Kidney (tissue), 14 donors: ENCODE measurements around the gene SF3B3. TPM values are rescaled to one million over a fixed set of nuclear protein-coding genes. Genes with fewer than 3 reads are reported as not detected.
A peak's percentile ranks its signal among the peaks of the same experiment; 100 is the strongest.

ENCODE experiments used
- DNase-seq, 5 donors: peaks; one replicate each; pipeline ENCODE4 v3.0.0-alpha.2; 2013 to 2020
- FAIRE-seq: peaks from 2 replicates; lab custom pipeline; 2012; peaks lifted over from hg19 to GRCh38; lab: Jason Lieb, UNC
- H3K27ac ChIP-seq, 2 donors: one replicate each; pipeline ENCODE4 v1.7.0; 2013; ENCODE audit warnings: low read depth in 2 of 2, low read length in 2 of 2, inconsistent platforms in 1 of 2
- H3K27me3 ChIP-seq: one replicate; pipeline ENCODE4 v1.7.1; 2013; ENCODE audit warnings: low read length, inconsistent platforms; ENCODE audit not compliant: control insufficient read depth, insufficient read depth
- H3K36me3 ChIP-seq, 3 donors: one replicate each; pipeline versions ENCODE4 v1.7.0 to v1.7.1; 2013; ENCODE audit warnings: low read length in 3 of 3, control low read depth in 1 of 3, inconsistent platforms in 1 of 3; ENCODE audit not compliant: insufficient read depth in 3 of 3, control insufficient read depth in 2 of 3
- H3K4me1 ChIP-seq, 3 donors: one replicate each; pipeline versions ENCODE4 v1.7.0 to v1.7.1; 2013; ENCODE audit warnings: low read length in 3 of 3, inconsistent platforms in 1 of 3, low read depth in 1 of 3; ENCODE audit not compliant: control insufficient read depth in 2 of 3, insufficient read depth in 2 of 3
- H3K4me3 ChIP-seq, 3 donors: one replicate each; pipeline versions ENCODE4 v1.7.0 to v1.8.1; 2013; ENCODE audit warnings: low read length in 3 of 3, control low read depth in 1 of 3, inconsistent platforms in 1 of 3
- H3K9ac ChIP-seq, 3 donors: one replicate each; pipeline versions ENCODE4 v1.7.0 to v1.7.1; 2013; ENCODE audit warnings: low read length in 3 of 3, control low read depth in 1 of 3, inconsistent platforms in 1 of 3
- H3K9me3 ChIP-seq, 3 donors: one replicate each; pipeline versions ENCODE4 v1.7.0 to v1.7.1; 2013; ENCODE audit warnings: low read length in 3 of 3, control low read depth in 1 of 3, inconsistent platforms in 1 of 3; ENCODE audit not compliant: control insufficient read depth in 2 of 3, insufficient read depth in 1 of 3
- intact Hi-C: fragments of 100-400 bp; cut with DNase I; formaldehyde crosslinking; loops from one replicate; pipeline ENCODE4 v1.11.1; 2022
- polyA plus RNA-seq: library from polyadenylated mRNA; stranded (reverse); fragments of 350-450 nt; fragmentation: Illumina TruSeq; extraction: RNeasy Lipid Tissue Mini Kit (QIAGEN cat#74804); gene quantifications from one replicate; pipeline ENCODE4 v1.2.3, GENCODE V29; 2014; ENCODE audit warnings: low read depth, low replicate concordance; ENCODE audit not compliant: insufficient read depth
- total RNA-seq: library from RNA; stranded (reverse); fragmentation: NEBNext Ultra II Directional; extraction: Animal tissue kit (Norgen Biotek cat#: 25700); gene quantifications from one replicate; pipeline ENCODE4 v1.2.1, GENCODE V29; 2021
- TF ChIP-seq, protein P1 (sequence below): IDR thresholded peaks from 3 replicates; pipeline ENCODE4 v1.5.1; 2012; ENCODE audit warnings: mild to moderate bottlenecking, moderate library complexity, borderline replicate concordance; ENCODE audit not compliant: insufficient read depth; ENCODE audit errors: extremely low read depth
- donor health status: control.
- donor health status: control.
- donor health status: control.
- donor health status: control.
- donor health status: control.
- donor health status: DM: yes; HTN: yes; CAD: no.
- donor health status: Normal renal cell carcinoma (clear cell type).

The SF3B3 gene
- total and polyA plus RNA-seq, 2 donors from 2014 or later, result 92.9 to 246 TPM

DNA sequence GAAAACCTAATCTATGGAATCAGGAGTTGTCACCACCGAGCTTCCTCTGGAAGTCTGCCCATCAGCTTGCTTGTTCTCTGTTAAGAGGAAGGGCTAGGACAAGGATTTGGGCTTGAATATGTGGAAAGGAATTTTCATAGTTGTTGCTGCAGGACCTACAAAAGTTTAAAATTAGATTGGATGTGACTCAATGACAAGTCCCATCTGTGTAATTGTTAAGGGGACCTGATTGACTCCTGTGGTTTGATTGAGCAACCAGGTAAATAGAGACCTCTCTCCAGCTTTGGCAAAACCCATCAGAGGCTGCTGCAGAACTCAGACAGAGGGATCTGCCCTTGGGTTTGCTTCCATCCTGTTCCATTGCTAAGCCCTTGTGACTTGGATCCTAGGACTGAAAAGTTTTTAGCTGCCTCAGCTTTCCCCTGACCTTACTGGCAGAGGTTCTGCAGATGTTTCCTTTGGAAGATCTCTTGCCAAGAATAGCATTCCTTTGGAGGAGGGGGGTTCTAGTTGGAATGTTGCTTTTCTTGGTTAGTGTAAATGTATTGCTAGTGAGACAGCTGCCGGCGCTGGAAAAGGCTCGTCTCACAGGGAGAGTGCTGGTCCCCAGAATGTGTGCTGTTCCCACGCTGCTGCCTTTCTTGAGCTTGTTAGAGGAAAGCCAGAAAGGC lies 50.0 kb downstream of the SF3B3 start:
- intact Hi-C loops, result no loop called here
- H3K36me3 ChIP-seq, result peaks cover 12 to 36% (median 34%) of the 10 kb centered on the region in 3 donors
- H3K27me3 ChIP-seq, result no peaks in the 10 kb centered on the region
- no peak for FAIRE-seq
- no peak overlapping the region for H3K9ac ChIP-seq
- no peak overlapping the region for H3K4me3 ChIP-seq
- H3K9me3 ChIP-seq, result no peaks in the 10 kb centered on the region
- peaks cover 0 to 2% (median 0%) of the 10 kb centered on the region in 3 donors for H3K4me1 ChIP-seq
- peak in 4 of 5 donors; percentile 48 to 94 (median 80) for DNase-seq
- H3K27ac ChIP-seq, result peak overlapping the region; percentile 1 to 41
- TF ChIP-seq, protein P1, sequence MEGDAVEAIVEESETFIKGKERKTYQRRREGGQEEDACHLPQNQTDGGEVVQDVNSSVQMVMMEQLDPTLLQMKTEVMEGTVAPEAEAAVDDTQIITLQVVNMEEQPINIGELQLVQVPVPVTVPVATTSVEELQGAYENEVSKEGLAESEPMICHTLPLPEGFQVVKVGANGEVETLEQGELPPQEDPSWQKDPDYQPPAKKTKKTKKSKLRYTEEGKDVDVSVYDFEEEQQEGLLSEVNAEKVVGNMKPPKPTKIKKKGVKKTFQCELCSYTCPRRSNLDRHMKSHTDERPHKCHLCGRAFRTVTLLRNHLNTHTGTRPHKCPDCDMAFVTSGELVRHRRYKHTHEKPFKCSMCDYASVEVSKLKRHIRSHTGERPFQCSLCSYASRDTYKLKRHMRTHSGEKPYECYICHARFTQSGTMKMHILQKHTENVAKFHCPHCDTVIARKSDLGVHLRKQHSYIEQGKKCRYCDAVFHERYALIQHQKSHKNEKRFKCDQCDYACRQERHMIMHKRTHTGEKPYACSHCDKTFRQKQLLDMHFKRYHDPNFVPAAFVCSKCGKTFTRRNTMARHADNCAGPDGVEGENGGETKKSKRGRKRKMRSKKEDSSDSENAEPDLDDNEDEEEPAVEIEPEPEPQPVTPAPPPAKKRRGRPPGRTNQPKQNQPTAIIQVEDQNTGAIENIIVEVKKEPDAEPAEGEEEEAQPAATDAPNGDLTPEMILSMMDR, result no peak

DNA sequence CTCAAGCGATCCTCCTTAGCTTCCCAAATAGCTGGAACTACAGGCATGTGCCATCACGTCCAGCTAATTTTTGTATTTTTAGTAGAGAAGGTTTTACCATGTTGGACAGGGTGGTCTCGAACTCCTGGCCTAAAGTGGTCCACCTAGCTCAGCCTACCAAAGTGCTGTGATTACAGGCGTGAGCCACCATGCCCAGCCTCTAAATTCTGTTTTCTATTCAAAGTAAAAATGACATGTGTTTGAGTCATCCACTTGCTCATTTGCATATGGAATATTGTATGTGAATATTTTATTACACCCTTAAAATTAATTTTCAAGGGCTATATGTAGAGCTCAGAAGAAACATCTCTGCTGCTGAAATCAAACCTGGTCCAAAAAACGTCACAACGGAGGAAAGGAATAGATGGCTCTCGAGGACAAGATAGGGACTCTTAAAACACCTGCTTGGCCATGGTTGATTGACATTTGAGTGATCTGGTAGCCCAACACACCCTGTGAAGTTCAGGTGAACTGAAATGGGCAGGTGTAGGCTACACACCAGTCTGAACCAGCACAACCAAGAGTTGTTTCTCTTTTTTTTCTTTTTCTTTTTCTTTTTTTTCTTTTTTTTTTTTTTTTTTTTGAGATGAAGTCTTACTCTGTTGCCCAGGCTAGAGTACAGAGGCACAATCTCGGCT lies 51.1 kb downstream of the SF3B3 start:
- DNase-seq (no peak), FAIRE-seq (no peak)
- Histone ChIP-seq H3K9me3 (no peaks in the 10 kb centered on the region), H3K27ac (no peak overlapping the region), H3K36me3 (peaks cover 11 to 25% (median 25%) of the 10 kb centered on the region in 3 donors), H3K27me3 (no peaks in the 10 kb centered on the region), H3K4me1 (peaks cover 0 to 3% (median 0%) of the 10 kb centered on the region in 3 donors), H3K9ac (no peak overlapping the region), H3K4me3 (no peak overlapping the region)
- TF ChIP-seq, protein P1, result no peak
- intact Hi-C loops, result no loop called here

DNA sequence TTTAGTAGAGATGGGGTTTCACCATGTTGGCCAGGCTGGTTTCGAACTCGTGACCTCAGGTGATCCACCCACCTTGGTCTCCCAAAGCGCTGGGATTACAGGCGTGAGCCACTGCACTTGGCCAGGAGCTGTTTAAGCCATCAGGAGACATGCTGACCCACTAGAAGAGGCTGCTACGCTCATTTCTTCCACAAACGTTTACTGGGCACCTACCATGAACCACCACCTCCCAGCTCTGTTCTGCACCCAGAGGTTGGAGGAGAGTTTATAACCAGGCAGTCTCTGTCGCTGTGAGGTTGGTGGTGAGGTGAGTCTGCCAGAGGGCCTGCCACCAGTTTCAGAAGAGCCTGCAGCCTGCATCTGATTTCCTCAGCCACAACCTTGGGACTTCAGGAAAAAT lies 51.8 kb downstream of the SF3B3 start:
- intact Hi-C loops, result no loop called here

More for the DNA sequence above, 51.8 kb downstream of the SF3B3 start:
- TF ChIP-seq, protein P1, result no peak
- H3K27ac ChIP-seq, result no peak overlapping the region
- H3K9ac ChIP-seq, result no peak overlapping the region
- FAIRE-seq, result no peak
- no peak overlapping the region for H3K4me3 ChIP-seq
- no peak for DNase-seq
- H3K36me3 ChIP-seq, result peaks cover 9 to 23% (median 19%) of the 10 kb centered on the region in 3 donors
- peaks cover 0 to 5% (median 0%) of the 10 kb centered on the region in 3 donors for H3K4me1 ChIP-seq
- no peaks in the 10 kb centered on the region for H3K9me3 ChIP-seq
- no peaks in the 10 kb centered on the region for H3K27me3 ChIP-seq
